Skin of body (tissue), 2 donors: ENCODE data around the gene HDAC4. TPM values are rescaled to one million over a fixed set of nuclear protein-coding genes. Genes with fewer than 3 reads are reported as not detected.

Source experiments
- DNase-seq: peaks from one replicate; lab custom pipeline; 2025; lab: John Stamatoyannopoulos, UW
- total RNA-seq: library from RNA; depleted of rRNA; stranded (reverse); fragments of >200 nt; gene quantifications from one replicate; pipeline ENCODE4 v1.2.3, GENCODE V29; 2014

Gene HDAC4
- total RNA-seq, 1 donor from 2014 or later: 22.8 TPM

- no peak for DNase-seq
Observed at GRCh38 chr2:239162141-239162821, 238.5 kb downstream of the HDAC4 start.

GRCh38 chr2:239161711-239162140 lies 239.1 kb downstream of the HDAC4 start:
- no peak for DNase-seq

GRCh38 chr2:239160226-239161143 lies 240.3 kb downstream of the HDAC4 start:
- DNase-seq: no peak

- no peak for DNase-seq
Observed at GRCh38 chr2:239159476-239159911, 241.3 kb downstream of the HDAC4 start.

- no peak for DNase-seq
Observed at GRCh38 chr2:239158641-239159475, 242.0 kb downstream of the HDAC4 start.

GRCh38 chr2:239157771-239158170 lies 243.0 kb downstream of the HDAC4 start:
- no peak for DNase-seq

- DNase-seq: no peak
Observed at GRCh38 chr2:239157269-239157668, 243.6 kb downstream of the HDAC4 start.

- no peak for DNase-seq
Observed at GRCh38 chr2:239156516-239157265, 244.1 kb downstream of the HDAC4 start.

GRCh38 chr2:239155806-239156480 lies 244.9 kb downstream of the HDAC4 start:
- no peak for DNase-seq

GRCh38 chr2:239154971-239155805 lies 245.6 kb downstream of the HDAC4 start:
- no peak for DNase-seq

GRCh38 chr2:239153806-239154591 lies 246.8 kb downstream of the HDAC4 start:
- DNase-seq: no peak

GRCh38 chr2:239152916-239153305 lies 247.9 kb downstream of the HDAC4 start:
- no peak for DNase-seq

GRCh38 chr2:239152239-239152915 lies 248.4 kb downstream of the HDAC4 start:
- DNase-seq: no peak

- DNase-seq: no peak
Observed at GRCh38 chr2:239151201-239152131, 249.4 kb downstream of the HDAC4 start.

- DNase-seq: no peak
Observed at GRCh38 chr2:239150125-239151011, 250.5 kb downstream of the HDAC4 start.

- no peak for DNase-seq
Observed at GRCh38 chr2:239149501-239149900, 251.3 kb downstream of the HDAC4 start.
